Epithelial cell of proximal tubule (primary cell): ENCODE results near the gene NINJ1. TPM values are rescaled to one million over a fixed set of nuclear protein-coding genes. Genes with fewer than 3 reads are reported as not detected.

ENCODE experiments used
- DNase-seq: peaks from one replicate; pipeline ENCODE4 v3.0.0-alpha.2; 2011; ENCODE audit warnings: low read depth
- H3K4me3 ChIP-seq: 2 replicates; pipeline ENCODE4 v1.5.1; 2011; ENCODE audit warnings: low read depth, mild to moderate bottlenecking, low read length
- total RNA-seq: library from RNA; depleted of rRNA; stranded (reverse); fragments of >200 nt; gene quantifications from 2 replicates; pipeline ENCODE4 v1.2.3, GENCODE V29; 2015
- TF ChIP-seq, protein P1 (sequence below): conservative IDR thresholded peaks from 2 replicates; pipeline ENCODE4 v1.5.1; 2012; ENCODE audit warnings: low read depth, mild to moderate bottlenecking, low read length

The NINJ1 gene
- total RNA-seq, 1 donor from 2014 or later, result 59.0 TPM

DNA sequence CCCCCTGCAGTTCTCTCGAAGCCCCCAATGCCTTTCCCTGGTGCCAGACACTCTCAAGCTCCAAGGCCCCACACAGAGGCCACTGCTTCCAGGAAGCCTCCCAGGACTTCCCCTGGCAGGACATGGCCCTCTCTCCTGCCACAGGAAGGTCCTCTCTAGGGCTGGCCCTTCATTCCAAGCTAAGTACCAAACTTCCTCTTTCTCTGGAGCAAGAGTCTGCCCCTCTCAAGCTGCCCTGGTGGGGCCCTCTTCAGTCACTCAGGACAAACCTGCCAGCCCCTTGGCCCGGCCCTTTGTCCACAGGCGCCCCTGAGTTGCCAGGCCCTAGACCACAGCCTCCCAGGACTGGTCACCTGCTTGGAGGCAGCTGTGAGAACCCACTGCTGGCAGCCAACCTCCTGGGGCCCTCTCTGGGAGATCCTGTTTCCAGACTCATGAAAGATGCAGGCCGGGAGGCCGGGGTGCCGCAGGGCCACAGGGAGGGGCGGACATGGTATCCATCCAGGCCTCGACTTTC lies 6.6 kb downstream of the NINJ1 start:
- TF ChIP-seq, protein P1, sequence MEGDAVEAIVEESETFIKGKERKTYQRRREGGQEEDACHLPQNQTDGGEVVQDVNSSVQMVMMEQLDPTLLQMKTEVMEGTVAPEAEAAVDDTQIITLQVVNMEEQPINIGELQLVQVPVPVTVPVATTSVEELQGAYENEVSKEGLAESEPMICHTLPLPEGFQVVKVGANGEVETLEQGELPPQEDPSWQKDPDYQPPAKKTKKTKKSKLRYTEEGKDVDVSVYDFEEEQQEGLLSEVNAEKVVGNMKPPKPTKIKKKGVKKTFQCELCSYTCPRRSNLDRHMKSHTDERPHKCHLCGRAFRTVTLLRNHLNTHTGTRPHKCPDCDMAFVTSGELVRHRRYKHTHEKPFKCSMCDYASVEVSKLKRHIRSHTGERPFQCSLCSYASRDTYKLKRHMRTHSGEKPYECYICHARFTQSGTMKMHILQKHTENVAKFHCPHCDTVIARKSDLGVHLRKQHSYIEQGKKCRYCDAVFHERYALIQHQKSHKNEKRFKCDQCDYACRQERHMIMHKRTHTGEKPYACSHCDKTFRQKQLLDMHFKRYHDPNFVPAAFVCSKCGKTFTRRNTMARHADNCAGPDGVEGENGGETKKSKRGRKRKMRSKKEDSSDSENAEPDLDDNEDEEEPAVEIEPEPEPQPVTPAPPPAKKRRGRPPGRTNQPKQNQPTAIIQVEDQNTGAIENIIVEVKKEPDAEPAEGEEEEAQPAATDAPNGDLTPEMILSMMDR, result peak; percentile 2
- no peak for DNase-seq

DNA sequence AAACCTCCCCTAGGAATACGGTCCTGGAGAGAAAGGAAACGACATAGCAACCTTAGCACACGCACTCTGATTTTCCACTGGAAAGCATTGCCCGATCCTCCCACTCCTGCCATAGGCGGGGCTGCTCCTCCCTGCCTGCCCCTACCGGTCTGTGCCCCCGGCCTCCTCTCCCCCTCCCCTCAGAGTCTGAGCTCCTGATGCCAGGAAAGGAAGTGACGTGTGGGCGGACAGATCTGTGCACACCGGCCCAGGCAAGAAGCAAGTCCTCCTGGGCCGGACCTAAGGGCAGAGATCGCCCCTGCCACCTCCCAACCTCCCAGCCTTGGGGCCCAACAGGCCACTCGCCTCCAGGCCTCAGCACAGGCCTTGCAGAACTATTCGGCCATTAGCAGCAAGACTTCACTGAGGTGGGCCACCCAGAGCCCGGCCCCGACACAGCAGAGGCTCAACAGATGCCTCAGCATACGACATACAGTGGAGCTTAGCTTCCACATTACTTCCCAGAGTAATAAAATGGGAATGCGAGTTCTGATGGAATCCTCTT lies 7.2 kb downstream of the NINJ1 start:
- DNase-seq, result no peak
- H3K4me3 ChIP-seq, result no peak overlapping the region

More for the DNA sequence above, 6.6 kb downstream of the NINJ1 start:
- no peak overlapping the region for H3K4me3 ChIP-seq

DNA sequence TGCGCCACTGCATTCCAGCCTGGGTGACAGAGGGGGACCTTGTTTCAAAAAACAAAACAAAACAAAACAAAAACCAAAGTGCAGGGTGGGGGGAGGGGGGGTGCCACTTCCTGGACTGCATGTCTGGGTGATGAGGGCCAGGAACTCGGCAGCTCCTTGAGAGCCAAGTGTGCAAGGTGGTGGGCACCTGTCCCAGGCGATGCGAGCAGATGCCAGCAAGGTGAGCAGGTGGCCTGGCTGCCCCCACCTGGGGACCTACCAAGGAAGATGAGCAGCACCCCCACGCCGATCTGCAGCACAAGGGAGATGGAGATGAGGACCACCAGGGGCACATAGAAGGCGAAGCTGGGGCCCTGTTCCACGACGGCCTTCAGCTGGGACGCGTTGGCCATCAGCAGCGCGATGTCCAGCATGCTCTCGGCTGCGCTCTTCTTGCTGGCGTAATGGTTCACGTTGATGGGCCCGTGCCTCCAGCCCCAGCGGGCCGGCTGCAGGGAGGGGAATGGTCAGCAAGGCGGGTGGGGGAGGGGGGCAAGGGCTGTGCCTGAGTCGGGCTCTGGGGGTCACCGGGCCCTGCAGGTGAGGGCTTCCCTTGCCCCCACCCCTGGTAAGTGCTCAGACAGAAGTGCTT lies 7.8 kb downstream of the NINJ1 start:
- no peak for DNase-seq
- TF ChIP-seq, protein P1, result no peak

More for the DNA sequence above, 7.2 kb downstream of the NINJ1 start:
- TF ChIP-seq, protein P1, result no peak

DNA sequence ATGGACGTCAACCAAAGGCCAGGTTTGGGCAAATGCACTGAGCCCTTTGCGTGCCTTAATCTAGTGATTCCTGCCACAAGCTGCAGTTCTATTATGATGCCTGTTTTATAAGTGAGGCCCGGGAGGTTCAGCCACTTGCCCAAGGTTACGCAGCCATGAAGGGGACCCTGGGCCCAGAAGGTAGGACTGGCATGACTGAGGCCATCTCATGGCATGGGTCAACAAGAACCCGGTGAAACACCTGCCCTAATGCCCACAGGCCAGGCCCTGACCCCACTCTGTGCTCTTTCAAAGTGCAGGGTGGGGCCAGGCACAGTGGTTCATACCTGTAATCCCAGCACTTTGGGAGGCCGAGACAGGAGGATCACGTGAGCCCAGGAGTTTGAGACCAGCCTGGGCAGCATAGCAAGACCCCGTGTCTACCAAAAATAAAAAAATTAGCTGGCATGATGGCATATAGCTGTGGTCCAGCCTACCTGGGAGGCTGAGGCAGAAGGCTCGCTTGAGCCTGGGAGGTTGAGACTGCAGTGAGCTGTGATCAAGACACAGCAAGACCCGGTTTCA lies 8.6 kb downstream of the NINJ1 start:
- no peak for DNase-seq
- TF ChIP-seq, protein P1, result no peak
- H3K4me3 ChIP-seq, result no peak overlapping the region

More for the DNA sequence above, 7.8 kb downstream of the NINJ1 start:
- H3K4me3 ChIP-seq, result no peak overlapping the region

DNA sequence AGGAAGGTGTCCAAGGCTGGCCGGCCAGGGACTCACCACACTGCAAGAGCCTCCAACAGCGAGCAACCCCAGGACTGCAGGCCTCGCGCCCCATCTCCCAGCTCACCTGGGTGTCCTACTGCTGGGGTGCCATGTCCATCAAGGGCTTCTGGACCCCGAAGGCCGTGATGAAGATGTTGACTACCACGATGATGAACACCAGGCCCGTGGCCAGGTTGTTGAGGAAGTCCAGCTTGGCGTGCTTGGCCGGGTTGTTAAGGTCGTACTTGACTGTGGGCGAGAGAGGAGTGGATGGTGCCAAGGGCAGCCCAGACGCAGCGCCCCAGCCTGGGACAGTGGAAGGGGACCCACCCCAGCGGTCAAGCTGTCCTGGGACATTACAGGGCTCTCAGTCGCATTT lies 9.3 kb downstream of the NINJ1 start:
- no peak for DNase-seq

DNA sequence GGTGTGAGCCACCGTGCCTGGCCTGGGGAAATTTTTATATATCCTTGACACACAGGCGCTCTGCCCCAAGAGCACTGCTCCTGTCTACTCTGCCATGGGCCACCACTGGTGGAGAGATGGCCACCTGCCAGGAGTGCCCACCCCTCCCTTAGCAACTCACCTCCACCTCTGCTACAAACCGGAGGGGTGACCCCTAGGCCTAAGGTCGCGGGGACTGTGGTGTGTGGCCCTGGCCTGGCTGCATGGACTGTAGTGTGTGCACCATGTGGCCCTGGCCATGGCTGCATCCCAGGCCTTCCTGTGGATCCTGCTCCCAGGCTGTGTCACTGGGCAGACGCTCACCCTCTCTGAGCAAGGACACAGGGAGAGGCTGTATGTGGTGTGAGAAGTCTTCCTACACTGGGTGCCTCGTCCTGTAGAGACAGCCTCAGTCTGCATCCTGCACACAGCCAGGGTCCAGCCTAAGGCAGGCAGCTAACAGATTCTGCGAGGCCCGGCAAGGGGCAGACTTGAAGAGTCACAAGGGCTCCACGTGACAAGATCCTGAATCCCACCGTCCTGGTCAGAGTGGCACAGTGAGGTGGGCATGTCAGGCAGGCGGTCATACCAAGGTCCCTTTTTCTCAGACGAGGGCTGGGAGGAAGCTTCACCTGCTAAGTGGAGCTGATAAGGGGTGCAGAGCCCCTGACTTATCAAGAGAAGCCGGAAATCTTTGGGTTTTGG lies 10.3 kb downstream of the NINJ1 start:
- DNase-seq, result no peak
- H3K4me3 ChIP-seq, result no peak overlapping the region
- TF ChIP-seq, protein P1, result no peak

More for the DNA sequence above, 9.3 kb downstream of the NINJ1 start:
- TF ChIP-seq, protein P1, result no peak
- H3K4me3 ChIP-seq, result no peak overlapping the region
